ENCODE data around the gene KNCN. TPM values are rescaled to one million over a fixed set of nuclear protein-coding genes. Genes with fewer than 3 reads are reported as not detected.

KNCN gene
- total RNA-seq, 4 donors from 2014 or later, result not detected

DNA sequence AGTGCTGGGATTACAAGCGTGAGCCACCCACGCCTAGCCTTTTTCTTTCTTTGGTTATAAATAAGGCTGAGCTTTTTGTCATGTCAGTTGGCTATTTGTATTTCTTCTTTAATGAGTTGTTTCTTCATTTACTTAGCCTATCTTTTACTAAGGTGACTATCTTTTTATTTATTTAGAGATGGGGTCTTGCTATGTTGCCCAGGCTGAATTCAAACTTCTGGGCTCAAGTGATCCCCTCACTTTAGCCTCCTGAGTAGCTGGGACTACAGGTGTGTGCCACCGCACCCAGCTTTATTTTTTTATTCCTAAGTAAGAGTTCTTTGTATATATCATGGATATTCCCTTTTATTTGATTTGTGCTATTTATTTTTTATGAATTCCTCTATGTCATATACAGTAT is 49.9 kb downstream of the KNCN start:
- in situ Hi-C loops (cut with MboI; ENCODE audit: low sequenced_read_pairs in 4 of 4) (no loop called here), intact Hi-C loops (cut with DNase I; ENCODE audit: low total_unique reads) (no loop called here)
- peaks cover 0 to 15% (median 0%) of the 10 kb centered on the region in 3 donors for H3K27me3 ChIP-seq
- no peak overlapping the region for H3K4me3 ChIP-seq
- no peaks in the 10 kb centered on the region for H3K9me3 ChIP-seq
- ATAC-seq (no peak), DNase-seq (no peak)
- TF ChIP-seq, protein P1, sequence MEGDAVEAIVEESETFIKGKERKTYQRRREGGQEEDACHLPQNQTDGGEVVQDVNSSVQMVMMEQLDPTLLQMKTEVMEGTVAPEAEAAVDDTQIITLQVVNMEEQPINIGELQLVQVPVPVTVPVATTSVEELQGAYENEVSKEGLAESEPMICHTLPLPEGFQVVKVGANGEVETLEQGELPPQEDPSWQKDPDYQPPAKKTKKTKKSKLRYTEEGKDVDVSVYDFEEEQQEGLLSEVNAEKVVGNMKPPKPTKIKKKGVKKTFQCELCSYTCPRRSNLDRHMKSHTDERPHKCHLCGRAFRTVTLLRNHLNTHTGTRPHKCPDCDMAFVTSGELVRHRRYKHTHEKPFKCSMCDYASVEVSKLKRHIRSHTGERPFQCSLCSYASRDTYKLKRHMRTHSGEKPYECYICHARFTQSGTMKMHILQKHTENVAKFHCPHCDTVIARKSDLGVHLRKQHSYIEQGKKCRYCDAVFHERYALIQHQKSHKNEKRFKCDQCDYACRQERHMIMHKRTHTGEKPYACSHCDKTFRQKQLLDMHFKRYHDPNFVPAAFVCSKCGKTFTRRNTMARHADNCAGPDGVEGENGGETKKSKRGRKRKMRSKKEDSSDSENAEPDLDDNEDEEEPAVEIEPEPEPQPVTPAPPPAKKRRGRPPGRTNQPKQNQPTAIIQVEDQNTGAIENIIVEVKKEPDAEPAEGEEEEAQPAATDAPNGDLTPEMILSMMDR (IDR thresholded peaks at IDR 0.05 in 4 of 5, conservative IDR thresholded peaks at IDR 0.05 in 1 of 5), result no peak
- no peak for TF ChIP-seq POLR2A (IDR thresholded peaks at IDR 0.05)
- no peaks in the 10 kb centered on the region for H3K4me1 ChIP-seq
- no peaks in the 10 kb centered on the region for H3K36me3 ChIP-seq
- H3K27ac ChIP-seq, result no peak overlapping the region

- no peak overlapping the region for H3K27ac ChIP-seq
- in situ Hi-C loops (cut with MboI; ENCODE audit: low sequenced_read_pairs in 4 of 4), result no loop called here
- H3K9me3 ChIP-seq, result no peaks in the 10 kb centered on the region
Measured at GRCh38 chr1:46497665-46498064, 53.8 kb downstream of the KNCN start.

DNA sequence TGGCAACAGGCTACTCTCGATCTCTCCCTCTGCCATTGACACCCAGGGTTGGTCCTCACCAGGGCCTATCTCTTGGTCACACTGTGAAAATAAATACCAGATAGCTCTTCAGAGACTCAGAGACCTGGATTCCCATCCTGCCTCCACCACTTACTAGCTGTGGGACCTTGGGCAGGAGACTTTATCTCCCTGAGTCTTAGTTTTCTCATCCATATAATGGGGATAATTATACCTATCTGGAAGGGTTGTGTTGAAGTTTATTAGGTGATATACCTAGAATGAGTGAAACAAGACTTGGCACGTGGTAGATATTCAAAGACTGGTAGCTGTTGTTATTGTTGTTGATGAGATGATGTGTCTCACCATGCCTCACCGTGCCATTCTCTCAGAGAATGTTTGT is 54.4 kb downstream of the KNCN start:
- DNase-seq, result no peak
- peaks cover 18 to 33% (median 24%) of the 10 kb centered on the region in 3 donors for H3K27me3 ChIP-seq

More at GRCh38 chr1:46497665-46498064, 53.8 kb downstream of the KNCN start:
- Histone ChIP-seq H3K4me3 (no peak overlapping the region), H3K27me3 (peaks cover 11 to 30% (median 18%) of the 10 kb centered on the region in 3 donors), H3K36me3 (no peaks in the 10 kb centered on the region), H3K4me1 (no peaks in the 10 kb centered on the region)
- no peak for TF ChIP-seq POLR2A (IDR thresholded peaks at IDR 0.05)
- TF ChIP-seq, protein P1 (IDR thresholded peaks at IDR 0.05 in 4 of 5, conservative IDR thresholded peaks at IDR 0.05 in 1 of 5), result no peak
- DNase-seq (no peak), ATAC-seq (no peak)
- intact Hi-C loops (cut with DNase I; ENCODE audit: low total_unique reads), result no loop called here

DNA sequence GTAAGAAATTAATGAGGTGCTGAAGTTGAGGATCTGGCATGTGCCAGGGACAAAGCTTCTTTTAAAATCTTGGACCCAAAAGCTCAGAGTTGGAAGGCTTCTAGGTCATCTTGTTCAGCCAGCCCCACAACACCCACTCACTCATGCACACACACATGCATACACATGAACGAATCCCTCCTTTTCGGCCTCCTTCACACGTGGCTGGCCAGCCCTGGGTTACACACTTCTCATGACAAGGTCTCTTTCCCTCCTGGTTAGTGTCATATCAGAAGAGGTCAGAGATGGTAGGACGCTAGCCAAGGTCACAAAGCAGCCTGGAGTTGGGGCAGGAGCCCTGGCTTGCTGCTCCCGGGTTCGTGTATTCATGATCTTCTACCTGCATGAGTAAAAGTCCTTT is 54.9 kb downstream of the KNCN start:
- no peaks in the 10 kb centered on the region for H3K4me1 ChIP-seq
- H3K9me3 ChIP-seq, result no peaks in the 10 kb centered on the region
- DNase-seq, result no peak
- H3K36me3 ChIP-seq, result no peaks in the 10 kb centered on the region
- no peak for TF ChIP-seq POLR2A (IDR thresholded peaks at IDR 0.05)
- TF ChIP-seq, protein P1 (IDR thresholded peaks at IDR 0.05 in 4 of 5, conservative IDR thresholded peaks at IDR 0.05 in 1 of 5), result no peak
- H3K4me3 ChIP-seq, result no peak overlapping the region
- peaks cover 23 to 36% (median 30%) of the 10 kb centered on the region in 3 donors for H3K27me3 ChIP-seq
- H3K27ac ChIP-seq, result no peak overlapping the region
- in situ Hi-C loops (cut with MboI; ENCODE audit: low sequenced_read_pairs in 4 of 4) (no loop called here), intact Hi-C loops (cut with DNase I; ENCODE audit: low total_unique reads) (no loop called here)
- ATAC-seq, result no peak

More for the DNA sequence above, 54.4 kb downstream of the KNCN start:
- Histone ChIP-seq H3K9me3 (no peaks in the 10 kb centered on the region), H3K4me3 (no peak overlapping the region), H3K27ac (no peak overlapping the region), H3K36me3 (no peaks in the 10 kb centered on the region), H3K4me1 (no peaks in the 10 kb centered on the region)
- in situ Hi-C loops (cut with MboI; ENCODE audit: low sequenced_read_pairs in 4 of 4), result no loop called here
- TF ChIP-seq, protein P1 (IDR thresholded peaks at IDR 0.05 in 4 of 5, conservative IDR thresholded peaks at IDR 0.05 in 1 of 5), result no peak
- no peak for TF ChIP-seq POLR2A (IDR thresholded peaks at IDR 0.05)
- intact Hi-C loops (cut with DNase I; ENCODE audit: low total_unique reads), result no loop called here
- no peak for ATAC-seq

- Histone ChIP-seq H3K4me1 (peaks cover 0 to under 1% of the 10 kb centered on the region in 2 donors), H3K9me3 (no peaks in the 10 kb centered on the region), H3K36me3 (no peaks in the 10 kb centered on the region), H3K27me3 (peaks cover 30 to 43% (median 37%) of the 10 kb centered on the region in 3 donors), H3K4me3 (no peak overlapping the region), H3K27ac (no peak overlapping the region)
- intact Hi-C loops (cut with DNase I; ENCODE audit: low total_unique reads) (no loop called here), in situ Hi-C loops (cut with MboI; ENCODE audit: low sequenced_read_pairs in 4 of 4) (no loop called here)
- DNase-seq (no peak), ATAC-seq (no peak)
- TF ChIP-seq, protein P1 (IDR thresholded peaks at IDR 0.05 in 4 of 5, conservative IDR thresholded peaks at IDR 0.05 in 1 of 5), result no peak
- no peak for TF ChIP-seq POLR2A (IDR thresholded peaks at IDR 0.05)
Measured at GRCh38 chr1:46495778-46496177, 55.7 kb downstream of the KNCN start.

Measured in gastrocnemius medialis (tissue), 4 donors.